Globus pallidus (tissue), 1 donor: ENCODE measurements around the gene GID4.
"Not testable (repeated sequence)": the region's sequence is repeated elsewhere in the genome, so short reads cannot be mapped to it uniquely, and the experiment has no call there.

Experiments
- DNase-seq: peaks from one replicate; pipeline ENCODE4 v3.0.0-alpha.2; 2015; ENCODE audit warnings: low spot score

Gene GID4

GRCh38 chr17:18038861-18039534, at the start of gene GID4, which contains the start of gene ATPAF2:
Gene GID4 (plus strand): TSS chr17:18039408. CDS start chr17:18039465, 57 bp downstream.
Gene ATPAF2 (minus strand): TSS chr17:18039168. CDS start chr17:18039013, 155 bp downstream.
- DNase-seq: peak; percentile 99

GRCh38 chr17:17989618-17990017, 49.6 kb upstream of the GID4 start:
- no peak for DNase-seq

- DNase-seq: no peak
Measured at GRCh38 chr17:17990282-17990681, 48.9 kb upstream of the GID4 start.

GRCh38 chr17:17993366-17993765, 45.8 kb upstream of the GID4 start:
- DNase-seq: no peak

GRCh38 chr17:17993852-17994251, 45.4 kb upstream of the GID4 start:
- no peak for DNase-seq

GRCh38 chr17:17994271-17995069, 44.7 kb upstream of the GID4 start:
- DNase-seq: no peak

GRCh38 chr17:17995887-17996286, 43.3 kb upstream of the GID4 start:
- DNase-seq: not testable (repeated sequence)

- no peak for DNase-seq
Measured at GRCh38 chr17:17998934-17999333, 40.3 kb upstream of the GID4 start.

GRCh38 chr17:17999364-18000029, 39.7 kb upstream of the GID4 start:
- no peak for DNase-seq

- DNase-seq: no peak
Measured at GRCh38 chr17:18000030-18000408, 39.2 kb upstream of the GID4 start.

- no peak for DNase-seq
Measured at GRCh38 chr17:18002171-18002570, 37.0 kb upstream of the GID4 start.

GRCh38 chr17:18004345-18004744, 34.9 kb upstream of the GID4 start:
- no peak for DNase-seq

- no peak for DNase-seq
Measured at GRCh38 chr17:18004884-18005305, 34.3 kb upstream of the GID4 start.

GRCh38 chr17:18005496-18005895, 33.7 kb upstream of the GID4 start:
- DNase-seq: no peak

- DNase-seq: no peak
Measured at GRCh38 chr17:18006495-18007239, 32.5 kb upstream of the GID4 start.

GRCh38 chr17:18008496-18009268, 30.5 kb upstream of the GID4 start:
- DNase-seq: no peak

GRCh38 chr17:18009609-18010420, 29.4 kb upstream of the GID4 start:
- DNase-seq: no peak

- DNase-seq: no peak
Measured at GRCh38 chr17:18011286-18011685, 27.9 kb upstream of the GID4 start.

- DNase-seq: no peak
Measured at GRCh38 chr17:18014006-18014405, 25.2 kb upstream of the GID4 start.

GRCh38 chr17:18015593-18015992, 23.6 kb upstream of the GID4 start:
- no peak for DNase-seq
